H1 (cell line): ENCODE measurements around the gene GGTLC2. TPM values are rescaled to one million over a fixed set of nuclear protein-coding genes. Genes with fewer than 3 reads are reported as not detected.
"Not testable (repeated sequence)": the region's sequence is repeated elsewhere in the genome, so short reads cannot be mapped to it uniquely, and the experiment has no call there.

ENCODE experiments used
- CTCF ChIA-PET: fragments of 300-600 bp; sonication (Branson Sonifier 250); formaldehyde crosslinking; loops from one replicate; lab custom pipeline; 2021; ENCODE audit not compliant: partially characterized antibody; lab: Charles Lee
- POLR2A ChIA-PET: fragments of 300-600 bp; sonication (Branson Sonifier 250); formaldehyde crosslinking; loops from one replicate; lab custom pipeline; 2021; ENCODE audit warnings: inconsistent platforms; ENCODE audit not compliant: partially characterized antibody; lab: Charles Lee
- DNase-seq, 2 experiments: peaks; one replicate each; pipeline versions ENCODE4 v3.0.0 to v3.0.0-alpha.2; 2010 to 2022; ENCODE audit warnings: low spot score in 2 of 2, low read depth in 1 of 2, mixed read lengths in 1 of 2
- FAIRE-seq: peaks from 2 replicates; lab custom pipeline; 2011; peaks lifted over from hg19 to GRCh38; lab: Jason Lieb, UNC
- H2AFZ ChIP-seq: 2 replicates; pipeline ENCODE4 v1.8.1; 2012; ENCODE audit warnings: low read length, inconsistent platforms
- H2AK5ac ChIP-seq: 2 replicates; pipeline ENCODE4 v1.6.1; 2013; ENCODE audit warnings: low read depth, low read length
- H2BK120ac ChIP-seq: replicated peaks from 2 replicates; pipeline ENCODE3; 2013; ENCODE audit warnings: low read depth, low read length, inconsistent platforms
- H2BK12ac ChIP-seq: 2 replicates; pipeline ENCODE4 v1.6.1; 2013; ENCODE audit warnings: low read depth, low read length
- H2BK15ac ChIP-seq: 2 replicates; pipeline ENCODE4 v1.6.1; 2013; ENCODE audit warnings: low read length
- H2BK20ac ChIP-seq: 2 replicates; pipeline ENCODE4 v1.6.1; 2013; ENCODE audit warnings: low read length
- H2BK5ac ChIP-seq: 2 replicates; pipeline ENCODE4 v1.6.1; 2013; ENCODE audit warnings: low read depth, low read length
- H3K14ac ChIP-seq: 2 replicates; pipeline ENCODE4 v1.6.1; 2013; ENCODE audit warnings: inconsistent platforms; ENCODE audit not compliant: insufficient read length
- H3K18ac ChIP-seq: 2 replicates; pipeline ENCODE4 v1.6.1; 2013; ENCODE audit warnings: low read length; ENCODE audit errors: extremely low read depth
- H3K23ac ChIP-seq: 2 replicates; pipeline ENCODE4 v1.6.1; 2013; ENCODE audit warnings: inconsistent platforms; ENCODE audit not compliant: insufficient read length
- H3K23me2 ChIP-seq: 2 replicates; pipeline ENCODE4 v1.6.1; 2013; ENCODE audit warnings: low read depth, low read length
- H3K27ac ChIP-seq: 2 replicates; pipeline ENCODE4 v1.6.1; 2011; ENCODE audit warnings: low read depth, low read length, inconsistent platforms
- H3K27me3 ChIP-seq, 4 experiments: replicated peaks in 1 of 4; 1 replicate in 1 of 4; 2 replicates in 3 of 4; pipeline versions ENCODE4 v1.6.1 to v1.8.1; 2011 to 2013; ENCODE audit warnings: low read length in 3 of 4, mild to moderate bottlenecking in 3 of 4, inconsistent platforms in 2 of 4, mixed read lengths in 2 of 4, moderate library complexity in 1 of 4; ENCODE audit not compliant: control insufficient read depth in 3 of 4, insufficient read depth in 3 of 4; ENCODE audit errors: extremely low read depth in 1 of 4
- H3K36me3 ChIP-seq, 4 experiments: 2 replicates each; pipeline versions ENCODE4 v1.6.1 to v1.8.1; 2011 to 2013; ENCODE audit warnings: mild to moderate bottlenecking in 4 of 4, low read length in 3 of 4, moderate library complexity in 2 of 4, control low read depth in 1 of 4, inconsistent platforms in 1 of 4; ENCODE audit not compliant: insufficient read depth in 4 of 4, control insufficient read depth in 2 of 4
- H3K4ac ChIP-seq: replicated peaks from 2 replicates; pipeline ENCODE3; 2013; ENCODE audit warnings: low read length, low read depth, mixed read lengths, inconsistent platforms; ENCODE audit not compliant: insufficient read length
- H3K4me1 ChIP-seq, 4 experiments: replicated peaks in 1 of 4; 1 replicate in 1 of 4; 2 replicates in 3 of 4; pipeline versions ENCODE4 v1.6.1 to v1.8.1; 2011 to 2013; ENCODE audit warnings: low read length in 3 of 4, inconsistent platforms in 2 of 4, mixed read lengths in 1 of 4; ENCODE audit not compliant: insufficient read depth in 4 of 4, control insufficient read depth in 3 of 4
- H3K4me2 ChIP-seq, 2 experiments: 2 replicates each; pipeline versions ENCODE4 v1.6.1 to v1.8.1; 2011 to 2013; ENCODE audit warnings: low read depth in 2 of 2, low read length in 2 of 2, control low read depth in 1 of 2, inconsistent platforms in 1 of 2, mild to moderate bottlenecking in 1 of 2; ENCODE audit not compliant: insufficient read depth in 1 of 2
- H3K4me3 ChIP-seq, 4 experiments: fragments of 200-600, 300-600 bp in 1 of 4; sonication (generic), shearing (Covaris generic), sonication (Bioruptor Twin) in 1 of 4; 2 replicates each; pipeline versions ENCODE4 v1.5.1 to v1.8.1; 2011 to 2016; ENCODE audit warnings: low read length in 4 of 4, low read depth in 3 of 4, control low read depth in 2 of 4, inconsistent platforms in 2 of 4, mild to moderate bottlenecking in 2 of 4, mixed read lengths in 1 of 4, moderate library complexity in 1 of 4; ENCODE audit not compliant: insufficient read depth in 2 of 4; ENCODE audit errors: extremely low read depth in 1 of 4
- H3K56ac ChIP-seq: replicated peaks from 2 replicates; pipeline ENCODE3; 2013; ENCODE audit warnings: low read depth, mild to moderate bottlenecking, mixed read lengths, low read length, inconsistent platforms; ENCODE audit not compliant: insufficient read length
- H3K79me1 ChIP-seq: 2 replicates; pipeline ENCODE4 v1.6.1; 2013; ENCODE audit warnings: low read depth, low read length, control low read depth
- H3K79me2 ChIP-seq, 2 experiments: 2 replicates each; pipeline versions ENCODE4 v1.6.1 to v1.8.1; 2012 to 2013; ENCODE audit warnings: low read length in 2 of 2, mild to moderate bottlenecking in 2 of 2, inconsistent platforms in 1 of 2; ENCODE audit not compliant: insufficient read depth in 2 of 2, control insufficient read depth in 1 of 2
- H3K9ac ChIP-seq, 4 experiments: replicated peaks in 1 of 4; 1 replicate in 1 of 4; 2 replicates in 3 of 4; pipeline versions ENCODE4 v1.6.1 to v1.8.1; 2011 to 2013; ENCODE audit warnings: low read depth in 3 of 4, low read length in 3 of 4, control low read depth in 2 of 4, mild to moderate bottlenecking in 2 of 4, moderate library complexity in 2 of 4, inconsistent platforms in 1 of 4; ENCODE audit errors: extremely low read depth in 1 of 4
- H3K9me3 ChIP-seq, 2 experiments: 2 replicates each; pipeline versions ENCODE4 v1.6.1 to v1.8.1; 2012 to 2013; ENCODE audit warnings: mild to moderate bottlenecking in 2 of 2, moderate library complexity in 2 of 2, control low read depth in 1 of 2, inconsistent platforms in 1 of 2, low read depth in 1 of 2, low read length in 1 of 2, mixed read lengths in 1 of 2; ENCODE audit not compliant: insufficient read depth in 2 of 2
- H4K20me1 ChIP-seq, 2 experiments: replicated peaks in 1 of 2; 2 replicates each; pipeline versions ENCODE3 to v1.8.1; 2011 to 2013; ENCODE audit warnings: inconsistent platforms in 2 of 2, low read length in 2 of 2, mild to moderate bottlenecking in 1 of 2; ENCODE audit not compliant: insufficient read depth in 2 of 2, control insufficient read depth in 1 of 2
- H4K5ac ChIP-seq: 2 replicates; pipeline ENCODE4 v1.6.1; 2013; ENCODE audit warnings: low read length, low read depth, mixed read lengths, inconsistent platforms; ENCODE audit not compliant: insufficient read length
- H4K8ac ChIP-seq: 2 replicates; pipeline ENCODE4 v1.8.0; 2013; ENCODE audit warnings: mild to moderate bottlenecking, moderate library complexity, low read length, inconsistent platforms; ENCODE audit not compliant: insufficient read depth; ENCODE audit errors: extremely low read depth
- H4K91ac ChIP-seq: replicated peaks from 2 replicates; pipeline ENCODE3; 2013; ENCODE audit warnings: low read length, mixed read lengths, inconsistent platforms; ENCODE audit not compliant: insufficient read length
- EZH2 ChIP-seq: fragments of 200-600 bp; sonication (generic); IDR thresholded peaks from 2 replicates; pipeline ENCODE4 v1.7.1; 2012; ENCODE audit warnings: low read depth, mild to moderate bottlenecking, moderate library complexity, low read length, inconsistent platforms; ENCODE audit not compliant: severe bottlenecking
- WGBS, 2 experiments: shearing (Covaris generic) in 1 of 2; methylation state at CpG; one replicate each; pipeline versions ENCODE4 v1.1.6 to v1.1.7; 2013 to 2015; ENCODE audit warnings: low lambda C conversion rate in 2 of 2, mixed read lengths in 2 of 2, inconsistent platforms in 1 of 2, low coverage in 1 of 2, missing lambda C conversion rate in 1 of 2; ENCODE audit not compliant: insufficient replicate concordance in 2 of 2, insufficient coverage in 1 of 2, insufficient read length in 1 of 2; ENCODE audit errors: extremely low coverage in 1 of 2, missing lambda C conversion rate in 1 of 2; 5-methylcytosine and 5-hydroxymethylcytosine counted together
- polyA plus RNA-seq, 7 experiments: library from polyadenylated mRNA; depleted of rRNA in 3 of 7; stranded (reverse) in 5 of 7; unstranded in 2 of 7; fragments of >200 nt in 5 of 7; fragments of 200-250 nt in 2 of 7; gene quantifications; 1 replicate in 5 of 7; 2 replicates in 1 of 7; 4 replicates in 1 of 7; pipeline versions ENCODE4 v1.2.1 to v1.2.3, GENCODE V29; 2011 to 2013; ENCODE audit warnings: missing spikeins in 2 of 7, mixed read lengths in 2 of 7
- total RNA-seq: library from RNA; stranded (reverse); fragmentation: NEBNext Ultra II Directional; extraction: Animal tissue kit (Norgen Biotek cat#: 25700); gene quantifications from 2 replicates; pipeline ENCODE4 v1.2.1, GENCODE V29; 2021

The GGTLC2 gene
- total and polyA plus RNA-seq, 2 of the 8 experiments (the other 6 are each of a cell fraction or from before 2014, with no cell fraction given): not detected

DNA sequence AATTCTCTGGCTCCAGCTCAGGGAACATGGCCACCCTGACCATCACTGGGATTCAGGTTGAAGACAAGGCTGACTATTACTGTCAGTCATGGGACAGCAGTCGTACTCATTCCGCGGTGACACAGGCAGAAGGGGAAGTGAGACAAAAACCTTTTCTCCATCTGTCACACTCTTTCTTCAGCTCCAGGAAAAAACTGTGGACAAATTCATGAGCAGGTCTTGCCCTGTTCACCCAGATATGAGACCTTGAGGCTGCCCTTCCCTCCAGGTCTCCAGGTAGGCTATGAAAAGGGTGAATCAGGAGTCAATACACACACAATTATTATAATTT is 39.4 kb upstream of the GGTLC2 start (continued):
- TF ChIP-seq EZH2: no peak

DNA sequence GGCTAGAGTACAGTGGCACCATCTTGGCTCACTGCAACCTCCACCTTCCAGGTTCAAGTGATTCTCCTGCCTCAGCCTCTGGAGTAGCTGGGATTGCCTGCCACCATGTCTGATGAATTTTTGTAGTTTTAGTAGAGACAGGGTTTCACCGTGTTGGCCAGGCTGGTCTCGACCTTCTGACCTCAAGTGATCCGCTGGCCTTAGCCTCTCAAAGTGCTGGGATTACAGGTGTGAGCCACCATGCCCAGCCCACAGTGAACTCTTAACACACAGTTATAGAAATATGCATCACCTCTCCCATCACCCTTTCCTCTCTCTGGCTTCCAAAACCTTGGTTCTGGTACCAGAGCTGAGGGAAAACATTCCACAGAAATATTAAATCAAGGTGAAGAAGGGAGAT is 36.4 kb upstream of the GGTLC2 start:
- H3K36me3 ChIP-seq, H3K4ac ChIP-seq, H3K79me2 ChIP-seq, H4K5ac ChIP-seq, H2BK12ac ChIP-seq, H3K23me2 ChIP-seq, H2BK5ac ChIP-seq, H3K9ac ChIP-seq, H3K4me2 ChIP-seq, DNase-seq, H2AK5ac ChIP-seq, POLR2A ChIA-PET, H4K8ac ChIP-seq, H2BK20ac ChIP-seq, H2AFZ ChIP-seq, H2BK120ac ChIP-seq, H3K56ac ChIP-seq, H3K14ac ChIP-seq, H2BK15ac ChIP-seq, H3K4me1 ChIP-seq, H4K20me1 ChIP-seq, H3K27ac ChIP-seq, CTCF ChIA-PET, FAIRE-seq, H3K23ac ChIP-seq, H3K79me1 ChIP-seq, H3K18ac ChIP-seq, H4K91ac ChIP-seq, H3K4me3 ChIP-seq: not testable (repeated sequence)
- 81% methylated on average over 3 of the region's 3 CpGs; no CpG with 5 or more reads in 1 of the 2 experiments for WGBS, 2 experiments
- H3K9me3 ChIP-seq: peaks cover 25 to 48% of the 10 kb centered on the region in 2 experiments
- H3K27me3 ChIP-seq: peaks cover 11 to 54% (median 28%) of the 10 kb centered on the region in 4 experiments; a peak in 6 of 7 replicates
